Neural cell (in vitro differentiated cells): ENCODE data around the gene TFEB.

ENCODE experiments used
- CTCF ChIP-seq: fragments of 450-650 bp; IDR thresholded peaks from 2 replicates; pipeline ENCODE4 v1.5.1; 2014; ENCODE audit warnings: antibody characterized with exemption, mild to moderate bottlenecking, moderate library complexity; ENCODE audit not compliant: poor library complexity, severe bottlenecking
- POLR2AphosphoS5 ChIP-seq: IDR thresholded peaks from 2 replicates; pipeline ENCODE4 v1.6.1; 2012

- TF ChIP-seq CTCF, result no peak
- no peak for TF ChIP-seq POLR2AphosphoS5
Observed at GRCh38 chr6:41743406-41744235, 8.2 kb upstream of the TFEB start.
